Testis (tissue), 3 donors: ENCODE measurements around the gene PCDHA7. TPM values are rescaled to one million over a fixed set of nuclear protein-coding genes. Genes with fewer than 3 reads are reported as not detected.
"Not testable (repeated sequence)": the region's sequence is repeated elsewhere in the genome, so short reads cannot be mapped to it uniquely, and the experiment has no call there.

Source experiments
- DNase-seq: peaks from one replicate; pipeline ENCODE4 v3.0.0-alpha.2; 2019
- H3K27ac ChIP-seq, 2 donors: fragments of 200-600 bp; sonication (generic); one replicate each; pipeline ENCODE4 v1.5.1; 2019
- H3K27me3 ChIP-seq: fragments of 200-600 bp; sonication (generic); one replicate; pipeline ENCODE4 v1.5.1; 2019
- H3K36me3 ChIP-seq: fragments of 200-600 bp; sonication (generic); one replicate; pipeline ENCODE4 v1.5.1; 2017; ENCODE audit warnings: low read depth; ENCODE audit errors: missing control alignments
- H3K4me1 ChIP-seq: fragments of 200-600 bp; sonication (generic); one replicate; pipeline ENCODE4 v1.5.1; 2019
- H3K4me3 ChIP-seq, 2 donors: fragments of 200-600 bp; sonication (generic); one replicate each; pipeline ENCODE4 v1.5.1; 2017 to 2019
- H3K9me3 ChIP-seq: fragments of 200-600 bp; sonication (generic); one replicate; pipeline ENCODE4 v1.5.1; 2017
- CTCF ChIP-seq, 3 experiments: fragments of 450-650 bp in 2 of 3; fragments of 200-600 bp in 1 of 3; sonication (generic) in 1 of 3; IDR thresholded peaks; one replicate each; pipeline ENCODE4 v1.5.1; 2016 to 2019; ENCODE audit warnings: antibody characterized with exemption in 3 of 3, mild to moderate bottlenecking in 2 of 3, moderate library complexity in 1 of 3
- POLR2A ChIP-seq: fragments of 450-650 bp; IDR thresholded peaks from one replicate; pipeline ENCODE4 v1.6.1; 2017; ENCODE audit warnings: antibody characterized with exemption, mild to moderate bottlenecking, moderate library complexity
- WGBS, 2 donors: methylation state at CpG; one replicate each; pipeline ENCODE4 v1.1.5; 2018; 5-methylcytosine and 5-hydroxymethylcytosine counted together
- intact Hi-C: fragments of 100-400 bp; cut with DNase I; formaldehyde crosslinking; loops from one replicate; pipeline ENCODE4 v1.15.1; 2023; ENCODE audit warnings: low total_unique reads
- polyA plus RNA-seq: library from polyadenylated mRNA; stranded (reverse); fragments of 350-450 nt; fragmentation: Illumina TruSeq; extraction: RNeasy Lipid Tissue Mini Kit (QIAGEN cat#74804); gene quantifications from one replicate; pipeline ENCODE4 v1.2.3, GENCODE V29; 2014; ENCODE audit warnings: low read depth, low replicate concordance; ENCODE audit not compliant: insufficient read depth
- total RNA-seq, 2 donors: library from RNA; depleted of rRNA; stranded (reverse); fragments of >200 nt; gene quantifications; one replicate each; pipeline ENCODE4 v1.2.3, GENCODE V29; 2016

PCDHA7 gene
- total and polyA plus RNA-seq, 3 donors from 2014 or later: 0.78 to 3.8 (median 2.7) TPM

DNA sequence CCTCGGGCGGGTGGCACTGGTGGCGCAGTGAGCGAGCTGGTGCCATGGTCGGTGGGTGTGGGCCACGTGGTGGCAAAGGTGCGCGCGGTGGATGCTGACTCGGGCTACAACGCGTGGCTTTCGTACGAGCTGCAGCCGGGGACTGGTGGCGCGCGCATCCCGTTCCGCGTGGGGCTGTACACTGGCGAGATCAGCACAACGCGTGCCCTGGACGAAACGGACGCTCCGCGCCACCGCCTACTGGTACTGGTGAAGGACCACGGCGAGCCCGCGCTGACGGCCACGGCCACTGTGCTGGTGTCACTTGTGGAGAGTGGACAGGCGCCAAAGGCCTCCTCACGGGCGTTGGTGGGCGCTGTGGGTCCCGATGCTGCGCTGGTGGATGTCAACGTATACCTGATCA lies 25.2 kb upstream of the PCDHA7 start:
- H3K27ac ChIP-seq: no peak overlapping the region
- no peak for DNase-seq
- no peaks in the 10 kb centered on the region for H3K9me3 ChIP-seq
- 51 to 57% methylated on average over 18 to 41 of the region's 43 CpGs for WGBS, 2 donors
- intact Hi-C loops: no loop called here
- no peaks in the 10 kb centered on the region for H3K27me3 ChIP-seq
- H3K36me3 ChIP-seq: no peaks in the 10 kb centered on the region
- H3K4me3 ChIP-seq: no peak overlapping the region
- no peak for TF ChIP-seq POLR2A
- no peak for TF ChIP-seq CTCF (IDR thresholded peaks at IDR 0.05)
- H3K4me1 ChIP-seq: no peaks in the 10 kb centered on the region

GRCh38 chr5:140821375-140822280 lies 12.4 kb upstream of the PCDHA7 start, which contains the start of gene PCDHA5:
PCDHA5 (plus strand) TSS chr5:140821613.
- Histone ChIP-seq H3K9me3 (no peaks in the 10 kb centered on the region), H3K27me3 (no peaks in the 10 kb centered on the region), H3K4me3 (peak within 1 kb of the TSS in 1 of 2 donors; percentile 39), H3K36me3 (no peaks in the 10 kb centered on the region), H3K4me1 (no peaks in the 10 kb centered on the region), H3K27ac (no peak within 1 kb of the TSS)
- intact Hi-C loops: no loop called here
- 15 to 19% methylated on average over 39 of the region's 39 CpGs for WGBS, 2 donors
- peak; percentile 78 for DNase-seq
- TF ChIP-seq CTCF (IDR thresholded peaks at IDR 0.05) (peak in 2 of 3 experiments; percentile 43 to 47), POLR2A (no peak)

GRCh38 chr5:140822281-140822629 lies 11.8 kb upstream of the PCDHA7 start:
- Histone ChIP-seq H3K4me1 (no peaks in the 10 kb centered on the region), H3K36me3 (no peaks in the 10 kb centered on the region), H3K27ac (no peak overlapping the region), H3K9me3 (no peaks in the 10 kb centered on the region), H3K4me3 (peak overlapping the region in 1 of 2 donors; percentile 39), H3K27me3 (no peaks in the 10 kb centered on the region)
- DNase-seq: no peak
- intact Hi-C loops: no loop called here
- TF ChIP-seq CTCF (IDR thresholded peaks at IDR 0.05): no peak
- TF ChIP-seq POLR2A: no peak
- WGBS, 2 donors: 19 to 21% methylated on average over 6 of the region's 6 CpGs

DNA sequence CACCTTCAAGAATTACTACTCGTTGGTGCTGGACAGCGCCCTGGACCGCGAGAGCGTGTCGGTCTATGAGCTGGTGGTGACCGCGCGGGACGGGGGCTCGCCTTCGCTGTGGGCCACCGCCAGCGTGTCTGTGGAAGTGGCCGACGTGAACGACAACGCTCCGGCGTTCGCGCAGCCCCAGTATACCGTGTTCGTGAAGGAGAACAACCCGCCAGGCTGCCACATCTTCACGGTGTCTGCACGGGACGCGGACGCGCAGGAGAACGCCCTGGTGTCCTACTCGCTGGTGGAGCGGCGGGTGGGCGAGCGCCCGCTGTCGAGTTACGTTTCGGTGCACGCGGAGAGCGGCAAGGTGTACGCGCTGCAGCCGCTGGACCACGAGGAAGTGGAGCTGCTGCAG lies 11.1 kb upstream of the PCDHA7 start:
- intact Hi-C loops, H3K9me3 ChIP-seq, H3K4me1 ChIP-seq, DNase-seq, H3K4me3 ChIP-seq, H3K27ac ChIP-seq, H3K27me3 ChIP-seq, H3K36me3 ChIP-seq: not testable (repeated sequence)
- 38 to 42% methylated on average over 11 to 48 of the region's 48 CpGs for whole genome bisulfite sequencing, 2 donors

GRCh38 chr5:140823475-140823874 lies 10.6 kb upstream of the PCDHA7 start:
- no peaks in the 10 kb centered on the region for H3K4me1 ChIP-seq
- H3K4me3 ChIP-seq: no peak overlapping the region
- no peaks in the 10 kb centered on the region for H3K27me3 ChIP-seq
- H3K36me3 ChIP-seq: no peaks in the 10 kb centered on the region
- H3K9me3 ChIP-seq: no peaks in the 10 kb centered on the region
- DNase-seq: no peak
- H3K27ac ChIP-seq: no peak overlapping the region
- intact Hi-C loops: no loop called here
- WGBS, 2 donors: 30 to 40% methylated on average over 2 to 33 of the region's 38 CpGs
- no peak for TF ChIP-seq CTCF (IDR thresholded peaks at IDR 0.05)
- no peak for TF ChIP-seq POLR2A
